Neuronal stem cell (in vitro differentiated cells): Measurements from ENCODE around the gene HEATR5B.
"Not testable (repeated sequence)": the region's sequence is repeated elsewhere in the genome, so short reads cannot be mapped to it uniquely, and the experiment has no call there.

Experiments used
- DNase-seq: peaks from one replicate; pipeline ENCODE4 v3.0.0-alpha.2; 2013; ENCODE audit warnings: low spot score
- H2AFZ ChIP-seq: one replicate; pipeline ENCODE4 v1.6.1; 2013; ENCODE audit warnings: mild to moderate bottlenecking, low read length, inconsistent platforms
- H2AK5ac ChIP-seq: 2 replicates; pipeline ENCODE4 v1.6.1; 2013; ENCODE audit warnings: low read depth, mild to moderate bottlenecking, inconsistent platforms, low read length, moderate library complexity, mixed read lengths
- H2BK120ac ChIP-seq: 2 replicates; pipeline ENCODE4 v1.6.1; 2013; ENCODE audit warnings: low read depth, mild to moderate bottlenecking, inconsistent platforms, low read length, moderate library complexity, mixed read lengths
- H2BK12ac ChIP-seq: one replicate; pipeline ENCODE4 v1.6.1; 2013; ENCODE audit warnings: low read length, inconsistent platforms
- H2BK15ac ChIP-seq: 2 replicates; pipeline ENCODE4 v1.6.1; 2013; ENCODE audit warnings: mild to moderate bottlenecking, low read length, inconsistent platforms, mixed read lengths
- H2BK5ac ChIP-seq: one replicate; pipeline ENCODE4 v1.6.1; 2013; ENCODE audit warnings: inconsistent platforms, mild to moderate bottlenecking, low read length, moderate library complexity
- H3K14ac ChIP-seq: one replicate; pipeline ENCODE4 v1.6.1; 2013; ENCODE audit warnings: low read length, inconsistent platforms
- H3K18ac ChIP-seq: 2 replicates; pipeline ENCODE4 v1.6.1; 2013; ENCODE audit warnings: low read length, inconsistent platforms
- H3K23ac ChIP-seq: 2 replicates; pipeline ENCODE4 v1.6.1; 2013; ENCODE audit warnings: low read depth, mild to moderate bottlenecking, mixed read lengths, low read length, inconsistent platforms; ENCODE audit not compliant: poor library complexity
- H3K27ac ChIP-seq: replicated peaks from 3 replicates; pipeline ENCODE4 v1.5.1; 2013; ENCODE audit warnings: low read length, inconsistent platforms
- H3K27me3 ChIP-seq, 3 experiments: 2 replicates each; pipeline ENCODE4 v1.6.1; 2013; ENCODE audit warnings: low read length in 3 of 3, mild to moderate bottlenecking in 2 of 3, inconsistent platforms in 1 of 3, low read depth in 1 of 3, mixed read lengths in 1 of 3, moderate library complexity in 1 of 3; ENCODE audit not compliant: control insufficient read depth in 3 of 3, insufficient read depth in 3 of 3
- H3K36me3 ChIP-seq, 2 donors: replicated peaks in 1 of 2; 2 replicates each; pipeline ENCODE4 v1.6.1; 2013; ENCODE audit warnings: low read length in 2 of 2; ENCODE audit not compliant: control insufficient read depth in 2 of 2, insufficient read depth in 2 of 2
- H3K4ac ChIP-seq: 2 replicates; pipeline ENCODE4 v1.6.1; 2013; ENCODE audit warnings: inconsistent platforms, mild to moderate bottlenecking, low read length, moderate library complexity
- H3K4me1 ChIP-seq, 2 donors: 1 replicate in 1 of 2; 2 replicates in 1 of 2; pipeline ENCODE4 v1.6.1; 2013; ENCODE audit warnings: low read length in 2 of 2, low read depth in 1 of 2; ENCODE audit not compliant: control insufficient read depth in 2 of 2, insufficient read depth in 1 of 2
- H3K4me2 ChIP-seq: one replicate; pipeline ENCODE4 v1.6.1; 2013; ENCODE audit warnings: mild to moderate bottlenecking, low read length, inconsistent platforms; ENCODE audit not compliant: insufficient read depth, poor library complexity, severe bottlenecking
- H3K4me3 ChIP-seq, 2 donors: 2 replicates each; pipeline ENCODE4 v1.5.1; 2013; ENCODE audit warnings: low read length in 2 of 2, mild to moderate bottlenecking in 2 of 2, inconsistent platforms in 1 of 2, moderate library complexity in 1 of 2
- H3K79me1 ChIP-seq: one replicate; pipeline ENCODE4 v1.6.1; 2013; ENCODE audit warnings: low read depth, mild to moderate bottlenecking, inconsistent platforms, low read length, moderate library complexity
- H3K9ac ChIP-seq: one replicate; pipeline ENCODE4 v1.6.1; 2013; ENCODE audit warnings: mild to moderate bottlenecking, low read depth, low read length, inconsistent platforms; ENCODE audit not compliant: poor library complexity
- H3K9me3 ChIP-seq, 2 donors: replicated peaks in 1 of 2; 2 replicates each; pipeline versions ENCODE3 to v1.6.1; 2013; ENCODE audit warnings: low read length in 2 of 2, mild to moderate bottlenecking in 2 of 2, inconsistent platforms in 1 of 2, low read depth in 1 of 2, mixed read lengths in 1 of 2, moderate library complexity in 1 of 2; ENCODE audit not compliant: control insufficient read depth in 2 of 2, insufficient read depth in 1 of 2
- H4K8ac ChIP-seq: one replicate; pipeline ENCODE4 v1.6.1; 2013; ENCODE audit warnings: low read depth, mild to moderate bottlenecking, inconsistent platforms, low read length, moderate library complexity
- H4K91ac ChIP-seq: one replicate; pipeline ENCODE4 v1.6.1; 2013; ENCODE audit warnings: low read length, low read depth, mild to moderate bottlenecking, inconsistent platforms; ENCODE audit not compliant: poor library complexity
- WGBS, 2 donors: extraction: QIAGEN DNeasy Blood & Tissue Kit; methylation state at CpG; one replicate each; pipeline ENCODE4 v1.1.7; 2013; ENCODE audit warnings: missing lambda C conversion rate in 2 of 2, mixed read lengths in 1 of 2; ENCODE audit not compliant: insufficient read length in 2 of 2, insufficient replicate concordance in 1 of 2; ENCODE audit errors: extremely low coverage in 2 of 2; 5-methylcytosine and 5-hydroxymethylcytosine counted together

Gene HEATR5B

DNA sequence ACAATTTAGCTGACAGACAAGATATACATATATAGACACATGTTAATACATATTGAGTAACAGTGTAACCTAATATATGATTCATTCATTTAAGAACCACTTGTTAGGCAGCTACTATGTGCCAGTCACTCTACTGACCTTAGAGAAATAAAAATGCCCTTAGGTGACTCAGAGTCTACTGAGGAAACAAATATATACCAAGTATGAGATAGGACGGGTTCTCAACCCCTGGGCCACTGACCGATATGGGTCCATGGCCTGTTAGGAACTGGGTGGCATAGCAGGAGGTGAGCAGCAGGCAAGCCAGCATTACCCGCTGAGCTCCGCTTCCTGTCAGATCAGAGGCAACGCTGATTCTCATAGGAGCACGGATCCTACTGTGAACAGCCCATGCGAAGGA lies 132.6 kb downstream of the HEATR5B start:
- DNase-seq = no peak
- no peak overlapping the region for H3K4me2 ChIP-seq
- no peaks in the 10 kb centered on the region for H3K9me3 ChIP-seq
- no peak overlapping the region for H3K18ac ChIP-seq
- no peak overlapping the region for H4K91ac ChIP-seq
- H3K79me1 ChIP-seq = no peaks in the 10 kb centered on the region
- H2AK5ac ChIP-seq = no peak overlapping the region
- no peak overlapping the region for H3K9ac ChIP-seq
- H3K4me3 ChIP-seq = no peak overlapping the region
- H3K14ac ChIP-seq = no peak overlapping the region
- H3K36me3 ChIP-seq = no peaks in the 10 kb centered on the region
- no peak overlapping the region for H2AFZ ChIP-seq
- H2BK15ac ChIP-seq = no peak overlapping the region
- H2BK120ac ChIP-seq = no peak overlapping the region
- H2BK12ac ChIP-seq = no peak overlapping the region
- no peak overlapping the region for H3K23ac ChIP-seq
- no peak overlapping the region for H3K27ac ChIP-seq
- no peak overlapping the region for H3K4ac ChIP-seq
- peaks cover 2 to 14% of the 10 kb centered on the region in 2 donors for H3K4me1 ChIP-seq
- WGBS, 2 donors = no CpG with 5 or more reads among the region's 7 CpGs
- no peak overlapping the region for H2BK5ac ChIP-seq
- no peaks in the 10 kb centered on the region for H3K27me3 ChIP-seq
- H4K8ac ChIP-seq = no peak overlapping the region

DNA sequence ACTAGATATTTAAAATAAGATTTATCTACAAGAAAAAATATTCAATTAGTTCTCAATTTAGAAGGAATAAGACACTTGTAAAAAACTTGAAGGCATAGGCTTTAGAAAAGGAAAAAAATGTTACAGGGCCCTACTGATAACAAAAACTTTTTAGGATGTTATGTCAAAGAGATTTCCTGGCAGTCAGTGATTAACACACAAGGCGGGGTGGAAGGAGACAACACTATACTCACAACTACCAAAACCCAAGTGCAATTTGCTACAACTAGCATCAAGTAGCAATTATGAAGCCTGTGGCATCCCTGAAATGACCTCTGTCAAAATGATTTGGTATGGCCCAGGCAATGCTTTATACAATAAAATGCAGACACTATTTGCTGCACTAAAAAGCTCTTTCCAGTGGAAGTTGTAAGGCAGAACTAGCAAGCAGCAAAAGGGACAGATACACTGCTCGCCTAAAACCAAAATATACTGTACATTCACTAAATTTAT lies 133.1 kb downstream of the HEATR5B start:
- DNase-seq = no peak
- Histone ChIP-seq H3K23ac (no peak overlapping the region), H3K14ac (no peak overlapping the region), H2BK120ac (no peak overlapping the region), H4K91ac (no peak overlapping the region), H2AK5ac (no peak overlapping the region), H3K9ac (no peak overlapping the region), H3K27me3 (no peaks in the 10 kb centered on the region), H3K4me1 (peaks cover 2 to 14% of the 10 kb centered on the region in 2 donors), H4K8ac (no peak overlapping the region), H3K79me1 (no peaks in the 10 kb centered on the region), H3K4ac (no peak overlapping the region), H3K18ac (no peak overlapping the region), H3K4me2 (no peak overlapping the region), H3K9me3 (no peaks in the 10 kb centered on the region), H2BK15ac (no peak overlapping the region), H2BK5ac (no peak overlapping the region), H3K4me3 (no peak overlapping the region), H2BK12ac (no peak overlapping the region), H3K27ac (no peak overlapping the region), H2AFZ (no peak overlapping the region), H3K36me3 (no peaks in the 10 kb centered on the region)
- WGBS, 2 donors = no CpG with 5 or more reads among the region's 2 CpGs

DNA sequence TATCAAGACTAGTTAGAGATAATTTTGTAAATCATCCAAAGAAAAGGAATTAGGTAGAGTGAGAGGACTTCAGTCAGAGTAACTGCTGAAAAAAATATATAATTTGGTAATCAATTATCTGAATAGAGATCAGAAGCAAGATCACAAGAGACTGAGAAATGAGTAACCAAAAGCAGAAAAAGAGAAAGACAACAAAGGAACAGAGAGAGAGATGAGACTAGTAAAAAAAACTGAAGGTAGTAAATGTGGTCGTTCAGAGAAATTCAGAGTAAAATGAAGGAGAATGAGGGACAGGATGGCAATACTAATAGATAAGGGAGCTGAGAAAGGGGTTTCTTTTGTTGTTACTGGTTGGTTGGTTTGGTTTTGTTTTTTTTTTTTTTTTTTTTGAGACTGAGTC lies 134.3 kb downstream of the HEATR5B start:
- no peaks in the 10 kb centered on the region for H3K27me3 ChIP-seq
- H3K23ac ChIP-seq = no peak overlapping the region
- no peak overlapping the region for H4K91ac ChIP-seq
- no peak overlapping the region for H3K4me3 ChIP-seq
- H3K18ac ChIP-seq = no peak overlapping the region
- no peak overlapping the region for H4K8ac ChIP-seq
- no peak overlapping the region for H3K4me2 ChIP-seq
- H2AK5ac ChIP-seq = no peak overlapping the region
- no peak overlapping the region for H3K14ac ChIP-seq
- no peak for DNase-seq
- H3K4me1 ChIP-seq = peaks cover 2 to 14% of the 10 kb centered on the region in 2 donors
- H3K9ac ChIP-seq = no peak overlapping the region
- H3K79me1 ChIP-seq = no peaks in the 10 kb centered on the region
- no peak overlapping the region for H2BK15ac ChIP-seq
- H3K36me3 ChIP-seq = no peaks in the 10 kb centered on the region
- H3K4ac ChIP-seq = no peak overlapping the region
- no peak overlapping the region for H3K27ac ChIP-seq
- H2BK120ac ChIP-seq = no peak overlapping the region
- no peak overlapping the region for H2BK5ac ChIP-seq
- no peak overlapping the region for H2BK12ac ChIP-seq
- H3K9me3 ChIP-seq = no peaks in the 10 kb centered on the region
- no CpG with 5 or more reads among the region's 1 CpG for WGBS, 2 donors
- H2AFZ ChIP-seq = no peak overlapping the region

- H3K27ac ChIP-seq, H3K9ac ChIP-seq, H3K4me1 ChIP-seq, H3K18ac ChIP-seq, H3K36me3 ChIP-seq, H3K4ac ChIP-seq, H2BK120ac ChIP-seq, H2BK5ac ChIP-seq, H3K4me2 ChIP-seq, H2AFZ ChIP-seq, H4K8ac ChIP-seq, DNase-seq, H2BK15ac ChIP-seq, H3K14ac ChIP-seq, H2AK5ac ChIP-seq, H2BK12ac ChIP-seq, H3K79me1 ChIP-seq, H3K23ac ChIP-seq, H4K91ac ChIP-seq, H3K27me3 ChIP-seq, H3K4me3 ChIP-seq, H3K9me3 ChIP-seq: not testable (repeated sequence)
- WGBS, 2 donors = no CpG with 5 or more reads among the region's 10 CpGs
These were observed 138.9 kb downstream of the HEATR5B start for GRCh38 chr2:36945240-36945639.
